Muscle layer of duodenum (tissue), 2 donors: ENCODE results near the gene OPN1LW.
"Not testable (repeated sequence)": the region's sequence is repeated elsewhere in the genome, so short reads cannot be mapped to it uniquely, and the experiment has no call there.

Experiments used
- H3K27ac ChIP-seq: one replicate; pipeline ENCODE4 v1.7.0; 2013; ENCODE audit warnings: mild to moderate bottlenecking, low read length
- H3K27me3 ChIP-seq: one replicate; pipeline ENCODE4 v1.7.0; 2013; ENCODE audit warnings: low read depth, mild to moderate bottlenecking, control low read depth, low read length
- H3K36me3 ChIP-seq, 2 donors: one replicate each; pipeline ENCODE4 v1.7.0; 2013; ENCODE audit warnings: low read length in 2 of 2, control low read depth in 1 of 2, mild to moderate bottlenecking in 1 of 2; ENCODE audit not compliant: insufficient read depth in 2 of 2, control insufficient read depth in 1 of 2
- H3K4me1 ChIP-seq, 2 donors: one replicate each; pipeline ENCODE4 v1.7.0; 2013; ENCODE audit warnings: low read length in 2 of 2, mild to moderate bottlenecking in 2 of 2, control low read depth in 1 of 2, moderate library complexity in 1 of 2; ENCODE audit not compliant: insufficient read depth in 2 of 2, control insufficient read depth in 1 of 2
- H3K4me3 ChIP-seq, 2 donors: one replicate each; pipeline ENCODE4 v1.7.0; 2013; ENCODE audit warnings: low read length in 2 of 2, low read depth in 1 of 2, mild to moderate bottlenecking in 1 of 2
- H3K9me3 ChIP-seq, 2 donors: one replicate each; pipeline ENCODE4 v1.7.0; 2013; ENCODE audit warnings: low read length in 2 of 2, control low read depth in 1 of 2, mild to moderate bottlenecking in 1 of 2; ENCODE audit not compliant: control insufficient read depth in 1 of 2
- donor health status: healthy.

The OPN1LW gene

DNA sequence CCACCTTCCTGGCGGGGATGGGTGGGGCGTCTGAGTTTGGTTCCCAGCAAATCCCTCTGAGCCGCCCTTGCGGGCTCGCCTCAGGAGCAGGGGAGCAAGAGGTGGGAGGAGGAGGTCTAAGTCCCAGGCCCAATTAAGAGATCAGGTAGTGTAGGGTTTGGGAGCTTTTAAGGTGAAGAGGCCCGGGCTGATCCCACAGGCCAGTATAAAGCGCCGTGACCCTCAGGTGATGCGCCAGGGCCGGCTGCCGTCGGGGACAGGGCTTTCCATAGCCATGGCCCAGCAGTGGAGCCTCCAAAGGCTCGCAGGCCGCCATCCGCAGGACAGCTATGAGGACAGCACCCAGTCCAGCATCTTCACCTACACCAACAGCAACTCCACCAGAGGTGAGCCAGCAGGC is at the start of gene OPN1LW:
Gene OPN1LW (plus strand): TSS at position 234 of the 400 bp plus-strand sequence. CDS start 41 bp downstream, at position 275.
- H3K27me3 ChIP-seq, H3K27ac ChIP-seq, H3K4me3 ChIP-seq, H3K4me1 ChIP-seq, H3K9me3 ChIP-seq, H3K36me3 ChIP-seq: not testable (repeated sequence)

DNA sequence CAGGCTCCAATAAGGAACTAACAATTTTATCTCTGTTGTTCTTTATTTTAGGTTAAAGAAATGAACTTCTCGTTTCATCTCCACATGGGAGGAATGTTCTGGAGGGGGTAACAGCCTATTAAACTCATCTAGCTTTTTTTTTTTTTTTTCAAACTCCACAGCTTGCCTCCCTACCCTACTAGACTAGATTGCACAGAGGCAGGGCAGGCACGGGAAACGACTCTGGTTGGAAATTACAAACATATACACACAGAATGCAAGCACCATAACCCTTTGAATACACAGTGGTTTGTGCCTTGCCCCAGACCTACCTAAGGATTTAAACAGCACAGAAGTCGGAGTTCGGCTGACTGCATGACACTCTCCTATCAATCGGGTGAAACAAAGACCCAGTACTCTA is 49.2 kb upstream of the OPN1LW start:
- no peak overlapping the region for H3K27ac ChIP-seq
- peaks cover 0 to 6% of the 10 kb centered on the region in 2 donors for H3K36me3 ChIP-seq
- no peaks in the 10 kb centered on the region for H3K27me3 ChIP-seq
- H3K4me3 ChIP-seq, result peak overlapping the region; percentile 48 to 66
- H3K9me3 ChIP-seq, result no peaks in the 10 kb centered on the region
- peaks cover 14 to 47% of the 10 kb centered on the region in 2 donors for H3K4me1 ChIP-seq

DNA sequence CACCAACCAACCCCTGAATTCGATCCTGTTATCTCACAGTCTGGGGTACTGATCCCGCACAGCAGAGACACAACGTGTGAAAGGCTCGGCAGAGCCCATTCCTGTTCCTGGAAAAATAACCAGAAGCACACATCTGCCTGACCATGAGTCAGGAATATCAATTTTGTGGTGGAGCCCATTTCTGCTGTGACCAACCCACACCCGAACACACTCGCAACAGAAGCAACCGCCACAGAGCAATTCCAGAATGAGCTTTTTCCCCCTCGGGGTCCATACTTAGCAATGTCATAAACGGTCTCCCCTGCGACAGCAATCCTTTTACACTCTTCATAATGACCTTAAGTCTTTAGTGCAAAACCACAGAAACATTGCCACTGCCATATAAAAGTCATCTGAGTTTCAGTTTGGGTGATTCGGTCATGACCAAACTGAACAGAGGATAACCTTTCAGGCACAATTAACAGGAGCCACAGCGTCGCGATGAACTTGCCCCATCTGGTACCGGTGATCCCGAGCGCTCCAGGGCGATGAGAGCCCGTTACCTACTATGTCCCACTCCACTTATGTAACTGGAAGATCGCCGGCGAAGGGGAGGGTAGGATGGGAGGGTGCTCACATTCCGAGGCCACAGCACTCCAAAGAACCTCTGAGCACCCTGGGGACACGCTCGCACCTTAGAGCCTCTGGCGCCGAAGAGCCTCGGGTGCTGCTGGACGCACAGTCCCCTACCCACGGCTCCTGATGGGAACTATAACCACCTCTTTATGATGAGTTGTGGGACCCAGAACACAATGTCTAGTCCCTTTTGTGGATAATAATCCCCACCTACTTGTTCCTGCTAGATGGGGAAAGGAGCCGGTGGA is 47.7 kb upstream of the OPN1LW start:
- no peaks in the 10 kb centered on the region for H3K9me3 ChIP-seq
- H3K4me1 ChIP-seq, result peaks cover 14 to 39% of the 10 kb centered on the region in 2 donors
- H3K27me3 ChIP-seq, result no peaks in the 10 kb centered on the region

DNA sequence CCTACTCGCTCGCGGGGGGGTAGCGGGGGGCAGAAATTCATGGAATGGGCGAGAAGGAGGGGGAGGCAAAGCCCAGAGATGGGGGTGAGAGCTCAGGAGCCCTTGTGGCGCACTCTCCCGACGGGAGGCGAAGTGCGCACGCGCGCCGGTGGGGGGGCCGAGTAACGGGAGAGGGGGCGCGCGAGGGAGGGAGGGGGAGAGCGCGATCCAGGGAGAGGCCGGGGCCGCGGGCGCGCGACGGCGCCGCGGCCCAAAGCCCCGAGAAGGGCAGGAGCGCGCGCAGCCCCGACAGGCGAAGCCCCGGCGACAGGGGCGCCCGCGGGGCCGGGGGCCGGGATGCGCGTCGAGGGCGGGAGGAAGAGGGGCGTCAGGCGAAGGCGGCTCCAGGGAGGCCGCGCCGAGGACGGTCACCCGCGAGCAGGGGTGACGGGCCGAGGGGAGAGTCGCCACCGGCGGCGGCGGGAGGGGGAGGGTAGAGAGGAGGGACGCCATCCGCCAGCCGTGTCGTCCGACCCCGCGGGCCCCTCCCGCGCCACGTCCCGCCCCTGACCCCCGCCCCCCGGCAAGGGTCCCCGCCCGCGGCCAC is 46.9 kb upstream of the OPN1LW start:
- H3K27me3 ChIP-seq, result no peaks in the 10 kb centered on the region
- H3K4me1 ChIP-seq, result peaks cover 14 to 33% of the 10 kb centered on the region in 2 donors
- H3K36me3 ChIP-seq, result no peaks in the 10 kb centered on the region
- peak overlapping the region; percentile 85 for H3K27ac ChIP-seq
- no peaks in the 10 kb centered on the region for H3K9me3 ChIP-seq
- peak overlapping the region; percentile 66 to 79 for H3K4me3 ChIP-seq

More for the DNA sequence above, 47.7 kb upstream of the OPN1LW start:
- H3K27ac ChIP-seq, result peak overlapping the region; percentile 85
- H3K4me3 ChIP-seq, result peak overlapping the region; percentile 66 to 79
- no peaks in the 10 kb centered on the region for H3K36me3 ChIP-seq

DNA sequence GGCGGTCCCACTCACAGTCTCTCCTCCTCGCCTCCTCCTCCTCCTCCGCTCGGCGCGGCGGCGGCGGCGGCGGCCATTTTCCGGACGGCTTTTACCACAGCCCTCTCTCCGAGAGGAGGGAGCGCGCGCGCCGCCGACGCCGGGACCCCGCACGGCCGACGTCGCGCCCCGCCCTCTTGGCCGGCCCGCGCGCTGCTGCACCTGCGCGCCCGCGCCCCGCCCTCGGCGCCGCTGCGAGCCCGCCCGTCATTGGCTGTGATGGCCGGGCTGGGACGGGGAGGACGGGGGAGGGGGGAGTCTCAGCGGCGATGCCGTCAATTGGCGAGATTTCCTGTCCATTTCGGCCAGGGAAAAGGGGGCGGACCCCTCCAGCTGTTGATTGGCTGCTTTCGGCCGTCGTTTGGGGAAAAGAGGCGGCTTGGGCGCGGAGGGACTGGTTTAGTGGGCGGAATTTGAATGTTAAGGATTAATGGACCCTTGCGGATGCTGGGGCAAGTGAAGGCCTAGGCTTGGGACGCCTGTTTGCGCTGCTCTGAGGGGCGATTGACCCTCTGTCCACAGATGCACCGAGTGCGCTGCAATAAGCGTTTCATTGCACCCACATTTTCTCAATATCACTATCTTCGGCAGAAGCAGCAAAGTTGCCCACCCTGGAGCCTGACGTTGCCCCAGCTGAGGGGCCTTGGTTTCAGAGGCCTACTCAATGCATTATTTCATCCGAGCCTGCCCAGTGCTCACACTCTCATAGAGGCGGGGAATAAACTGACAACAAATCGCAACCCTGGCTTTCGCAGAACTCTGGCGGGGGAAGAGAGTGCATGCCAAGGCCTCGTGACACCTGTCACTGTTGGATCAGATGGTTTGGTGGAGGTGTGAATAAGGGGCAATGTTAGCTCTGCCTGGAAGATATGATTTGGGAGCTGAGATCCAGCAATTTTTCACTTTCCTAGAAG is 46.2 kb upstream of the OPN1LW start, which contains the start of gene MECP2:
Gene MECP2 (minus strand): TSS at position 129 of the 953 bp plus-strand sequence.
- Histone ChIP-seq H3K4me3 (peak within 1 kb of the TSS; percentile 66 to 79), H3K36me3 (no peaks in the 10 kb centered on the region), H3K4me1 (peaks cover 9 to 25% of the 10 kb centered on the region in 2 donors), H3K9me3 (no peaks in the 10 kb centered on the region), H3K27me3 (no peaks in the 10 kb centered on the region), H3K27ac (peak within 1 kb of the TSS; percentile 85)

DNA sequence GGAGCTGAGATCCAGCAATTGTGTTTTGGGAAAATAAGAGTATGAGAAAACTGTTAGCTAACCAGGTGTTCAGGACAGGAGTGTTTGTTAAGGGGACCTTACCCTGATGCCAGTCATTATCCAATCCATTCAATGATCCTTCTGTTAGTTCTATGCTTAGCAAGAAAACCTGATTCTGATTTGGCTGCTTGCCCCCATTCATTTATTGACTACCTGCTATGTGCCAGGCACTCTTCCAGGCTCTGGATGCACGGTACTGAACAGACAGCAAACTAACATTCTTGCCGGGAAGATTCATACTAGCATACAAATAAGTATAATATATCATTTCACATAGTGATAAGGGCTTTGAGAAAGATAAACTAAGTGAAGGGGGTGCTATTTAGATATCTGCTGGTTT is 45.5 kb upstream of the OPN1LW start:
- H3K27me3 ChIP-seq, result no peaks in the 10 kb centered on the region
- H3K9me3 ChIP-seq, result no peaks in the 10 kb centered on the region
- no peaks in the 10 kb centered on the region for H3K36me3 ChIP-seq
- H3K27ac ChIP-seq, result no peak overlapping the region
- peaks cover 9 to 23% of the 10 kb centered on the region in 2 donors for H3K4me1 ChIP-seq
- H3K4me3 ChIP-seq, result no peak overlapping the region

DNA sequence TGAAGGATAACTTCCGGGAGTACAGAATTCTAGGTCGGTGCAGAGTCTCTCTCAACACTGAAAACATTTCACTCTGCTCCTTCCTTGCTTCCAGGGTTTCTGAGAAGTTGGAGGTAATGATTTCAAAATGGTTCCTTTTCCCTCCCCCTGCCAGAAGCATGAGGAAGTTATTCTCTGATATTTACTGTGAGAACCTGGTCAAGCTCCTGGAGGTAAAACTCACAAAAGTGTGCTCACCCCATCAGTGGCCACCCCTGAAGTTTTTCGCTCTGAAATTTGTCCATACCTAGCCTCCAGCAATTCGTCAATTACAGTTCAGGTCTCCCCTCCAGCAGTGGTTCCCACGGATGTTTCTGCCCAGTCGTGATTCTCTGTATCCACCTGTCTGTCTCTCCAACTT is 30.3 kb upstream of the OPN1LW start:
- no peak overlapping the region for H3K4me3 ChIP-seq
- no peaks in the 10 kb centered on the region for H3K36me3 ChIP-seq
- no peaks in the 10 kb centered on the region for H3K4me1 ChIP-seq
- H3K9me3 ChIP-seq, result no peaks in the 10 kb centered on the region
- no peaks in the 10 kb centered on the region for H3K27me3 ChIP-seq
- no peak overlapping the region for H3K27ac ChIP-seq

DNA sequence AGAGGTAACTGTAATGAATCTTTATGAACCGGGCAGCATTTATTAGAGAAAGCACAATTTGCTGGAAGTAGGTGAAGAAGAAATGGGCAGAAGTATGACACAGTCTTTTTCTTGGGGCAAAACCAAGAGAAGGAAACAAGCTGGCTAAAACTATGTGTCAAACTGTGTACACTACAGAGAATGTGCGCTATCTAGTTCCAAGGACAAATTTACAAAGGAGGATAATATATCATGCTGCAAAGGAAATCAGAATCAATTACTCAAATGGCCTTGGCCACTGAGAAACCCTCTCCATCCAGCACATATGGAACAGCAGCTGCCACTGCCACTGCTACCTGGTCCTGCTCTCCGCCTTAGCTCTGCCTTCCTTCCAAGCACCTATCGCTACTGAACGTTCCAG is 29.4 kb upstream of the OPN1LW start:
- no peaks in the 10 kb centered on the region for H3K27me3 ChIP-seq
- no peaks in the 10 kb centered on the region for H3K4me1 ChIP-seq

DNA sequence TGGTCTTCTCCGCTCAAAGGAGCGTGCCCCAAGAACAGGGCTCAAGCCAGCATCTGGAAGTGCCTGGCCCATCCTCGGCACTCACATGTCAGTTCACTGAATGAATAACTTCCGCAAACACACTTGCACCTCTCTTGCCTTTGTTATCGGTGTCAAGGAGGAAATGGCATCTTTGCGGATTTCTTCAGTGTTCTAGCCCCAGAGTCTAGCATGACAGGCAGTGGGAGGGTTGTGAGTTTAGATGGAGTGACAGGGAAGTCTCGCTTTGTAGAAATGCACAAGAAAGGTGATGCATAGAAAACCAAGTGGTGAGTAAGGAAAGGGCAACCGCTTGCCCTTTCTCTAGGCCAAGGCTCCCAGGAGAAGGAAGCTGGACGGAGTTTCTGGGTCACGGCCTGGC is 29.0 kb upstream of the OPN1LW start:
- Histone ChIP-seq H3K4me1 (no peaks in the 10 kb centered on the region), H3K9me3 (no peaks in the 10 kb centered on the region), H3K36me3 (no peaks in the 10 kb centered on the region), H3K4me3 (no peak overlapping the region), H3K27ac (no peak overlapping the region), H3K27me3 (no peaks in the 10 kb centered on the region)

More for the DNA sequence above, 29.4 kb upstream of the OPN1LW start:
- H3K9me3 ChIP-seq, result no peaks in the 10 kb centered on the region
- no peaks in the 10 kb centered on the region for H3K36me3 ChIP-seq
- no peak overlapping the region for H3K27ac ChIP-seq
- no peak overlapping the region for H3K4me3 ChIP-seq

DNA sequence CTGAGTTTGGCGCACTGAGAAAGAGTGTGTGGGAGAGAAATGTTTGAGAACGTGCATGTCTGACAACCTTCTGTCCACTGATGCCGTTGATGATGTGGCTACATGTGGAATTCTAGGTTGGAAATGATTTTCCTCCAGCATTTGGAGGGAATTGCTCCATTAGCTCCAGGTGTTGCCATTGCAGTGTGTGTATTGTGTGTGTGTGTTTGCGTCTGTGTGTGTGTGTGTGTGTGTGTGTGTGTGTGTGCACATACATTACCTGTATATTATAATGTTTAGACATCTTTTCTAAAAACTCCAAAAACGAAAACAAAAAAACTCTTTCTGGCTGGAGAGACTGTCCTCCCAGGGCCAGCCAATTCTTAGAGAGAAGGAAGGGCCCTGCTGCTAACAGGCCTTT is 28.3 kb upstream of the OPN1LW start:
- H3K27ac ChIP-seq, result no peak overlapping the region
- no peaks in the 10 kb centered on the region for H3K27me3 ChIP-seq
- H3K36me3 ChIP-seq, result no peaks in the 10 kb centered on the region
- no peak overlapping the region for H3K4me3 ChIP-seq
- no peaks in the 10 kb centered on the region for H3K4me1 ChIP-seq
- H3K9me3 ChIP-seq, result no peaks in the 10 kb centered on the region
